ENCODE results near the gene NECAB2. TPM values are rescaled to one million over a fixed set of nuclear protein-coding genes. Genes with fewer than 3 reads are reported as not detected.
A peak's percentile ranks its signal among the peaks of the same experiment; 100 is the strongest.

The NECAB2 gene
- total and polyA plus RNA-seq, 2 of the 8 experiments (the other 6 are each of a cell fraction or from before 2014, with no cell fraction given) = 3.6 to 4.2 TPM

DNA sequence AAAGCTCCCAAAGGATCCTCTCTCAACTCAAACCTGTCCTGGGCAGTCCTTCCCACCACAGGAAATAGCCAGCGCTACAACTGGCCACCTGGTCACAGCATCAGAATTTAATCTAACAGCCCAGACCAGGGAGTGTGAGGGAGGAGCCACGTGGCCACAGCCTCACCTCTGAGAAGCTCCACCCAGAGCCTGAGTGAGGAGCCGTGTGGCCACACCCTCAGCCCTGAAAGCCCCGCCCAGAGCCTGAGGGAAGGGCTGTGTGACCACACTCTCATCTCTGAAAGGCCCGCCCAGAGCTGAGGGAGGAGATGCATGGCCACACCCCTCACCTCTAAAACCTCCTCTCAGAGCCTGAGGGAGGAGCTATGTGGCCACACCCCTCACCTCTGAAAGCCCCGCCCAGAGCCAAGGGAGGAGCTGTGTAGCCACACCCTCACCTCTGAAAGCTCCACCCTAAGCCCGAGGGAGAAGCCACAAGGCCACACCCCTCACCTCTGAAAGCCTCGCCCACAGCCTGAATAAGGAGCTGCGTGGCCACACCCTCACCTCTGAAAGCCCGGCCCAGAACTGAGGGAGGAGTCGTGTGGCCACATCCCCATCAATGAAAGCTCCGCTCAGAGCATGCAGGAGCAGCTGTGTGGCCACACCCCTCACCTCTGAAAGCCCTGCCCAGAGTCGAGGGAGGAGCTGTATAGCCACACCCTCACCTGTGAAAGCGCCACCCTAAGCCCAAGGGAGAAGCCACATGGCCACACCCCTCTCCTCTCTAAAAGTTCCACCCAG, 45.9 kb downstream of the NECAB2 start (continued):
- TF ChIP-seq CHD1 (IDR thresholded peaks at IDR 0.05; ENCODE audit: low read depth, low read length) (no peak), CTBP2 (IDR thresholded peaks at IDR 0.05; ENCODE audit: borderline replicate concordance, insufficient read depth, insufficient read length, low read length) (no peak), EGR1 (IDR thresholded peaks at IDR 0.05; ENCODE audit: borderline replicate concordance, low read depth, low read length) (no peak), BACH1 (IDR thresholded peaks at IDR 0.05; ENCODE audit: low read length) (no peak), TAF7 (optimal IDR thresholded peaks at IDR 0.05; ENCODE audit: borderline replicate concordance, low read depth, low read length) (no peak), NRF1 (IDR thresholded peaks at IDR 0.05; ENCODE audit: low read depth, low read length) (no peak), RBBP5 (IDR thresholded peaks at IDR 0.05; ENCODE audit: borderline replicate concordance, low read depth, low read length) (no peak), CHD2 (IDR thresholded peaks at IDR 0.05; ENCODE audit: low read length) (no peak), SUZ12 (IDR thresholded peaks at IDR 0.05; ENCODE audit: low read length) (no peak), HDAC6 (IDR thresholded peaks at IDR 0.05; ENCODE audit: low read depth, low read length) (no peak), HDAC2 (IDR thresholded peaks at IDR 0.05; ENCODE audit: borderline replicate concordance in 1 of 2, low read depth in 2 of 2, low read length in 2 of 2) (no peak)
- TF ChIP-seq, protein P1, sequence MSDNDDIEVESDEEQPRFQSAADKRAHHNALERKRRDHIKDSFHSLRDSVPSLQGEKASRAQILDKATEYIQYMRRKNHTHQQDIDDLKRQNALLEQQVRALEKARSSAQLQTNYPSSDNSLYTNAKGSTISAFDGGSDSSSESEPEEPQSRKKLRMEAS (IDR thresholded peaks at IDR 0.05) = peak; percentile 91
- TF ChIP-seq, protein P2, sequence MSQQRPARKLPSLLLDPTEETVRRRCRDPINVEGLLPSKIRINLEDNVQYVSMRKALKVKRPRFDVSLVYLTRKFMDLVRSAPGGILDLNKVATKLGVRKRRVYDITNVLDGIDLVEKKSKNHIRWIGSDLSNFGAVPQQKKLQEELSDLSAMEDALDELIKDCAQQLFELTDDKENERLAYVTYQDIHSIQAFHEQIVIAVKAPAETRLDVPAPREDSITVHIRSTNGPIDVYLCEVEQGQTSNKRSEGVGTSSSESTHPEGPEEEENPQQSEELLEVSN (IDR thresholded peaks at IDR 0.05) = peak; percentile 81
